ENCODE results near the gene CIAO1. TPM values are rescaled to one million over a fixed set of nuclear protein-coding genes. Genes with fewer than 3 reads are reported as not detected.
A peak's percentile ranks its signal among the peaks of the same experiment; 100 is the strongest.

CIAO1 gene
- total RNA-seq, 1 donor from 2014 or later: 58.6 TPM

- Histone ChIP-seq H3K79me2 (ENCODE audit: insufficient read depth, low read length) (peaks cover 82% of the 10 kb centered on the region), H4K20me1 (ENCODE audit: insufficient read depth, low read length) (peaks cover 73% of the 10 kb centered on the region), H3K9ac (ENCODE audit: low read length) (peak overlapping the region; percentile 43), H2AFZ (ENCODE audit: low read depth, low read length) (no peak overlapping the region), H3K4me2 (ENCODE audit: low read length) (peak overlapping the region; percentile 76), H3K36me3 (ENCODE audit: insufficient read depth, low read length) (peaks cover 4% of the 10 kb centered on the region), H3K27ac (ENCODE audit: low read depth, low read length) (peak overlapping the region; percentile 48), H3K4me3 (ENCODE audit: insufficient read depth, low read depth, low read length) (peak overlapping the region; percentile 5), H3K4me1 (ENCODE audit: insufficient read depth, low read length) (peaks cover 29% of the 10 kb centered on the region), H3K27me3 (ENCODE audit: insufficient read depth, low read length) (no peaks in the 10 kb centered on the region), H3K9me3 (ENCODE audit: insufficient read depth, low read depth, low read length) (no peaks in the 10 kb centered on the region)
- H3K9me3 Mint-ChIP-seq (ENCODE audit: unreplicated experiment): no peaks in the 10 kb centered on the region
- H3K27me3 Mint-ChIP-seq (ENCODE audit: low read depth, unreplicated experiment): no peaks in the 10 kb centered on the region
- DNase-seq (ENCODE audit: low read depth) (peak; percentile 81), FAIRE-seq (no peak)
- TF ChIP-seq EZH2 (IDR thresholded peaks at IDR 0.05; ENCODE audit: insufficient read depth, low read length) (no peak), CTCF (IDR thresholded peaks at IDR 0.05; ENCODE audit: insufficient read depth, low read depth, low read length) (peak; percentile 17)
- H3K36me3 Mint-ChIP-seq (ENCODE audit: low read depth, unreplicated experiment): peaks cover 2% of the 10 kb centered on the region
- H3K4me1 Mint-ChIP-seq (ENCODE audit: low read depth, unreplicated experiment): peaks cover 38% of the 10 kb centered on the region
- H3K27ac Mint-ChIP-seq (ENCODE audit: unreplicated experiment): peak overlapping the region; percentile 81
- H3K4me3 Mint-ChIP-seq (ENCODE audit: unreplicated experiment): peak overlapping the region; percentile 67
Observed at GRCh38 chr2:96260387-96261260, 5.4 kb upstream of the CIAO1 start.

- peaks cover 2% of the 10 kb centered on the region for H3K36me3 Mint-ChIP-seq (ENCODE audit: low read depth, unreplicated experiment)
- Histone ChIP-seq H3K9me3 (ENCODE audit: insufficient read depth, low read depth, low read length) (no peaks in the 10 kb centered on the region), H3K79me2 (ENCODE audit: insufficient read depth, low read length) (peaks cover 87% of the 10 kb centered on the region), H3K9ac (ENCODE audit: low read length) (peak overlapping the region; percentile 43), H3K4me1 (ENCODE audit: insufficient read depth, low read length) (peaks cover 30% of the 10 kb centered on the region), H3K4me2 (ENCODE audit: low read length) (no peak overlapping the region), H2AFZ (ENCODE audit: low read depth, low read length) (no peak overlapping the region), H4K20me1 (ENCODE audit: insufficient read depth, low read length) (peaks cover 71% of the 10 kb centered on the region), H3K4me3 (ENCODE audit: insufficient read depth, low read depth, low read length) (no peak overlapping the region), H3K27me3 (ENCODE audit: insufficient read depth, low read length) (no peaks in the 10 kb centered on the region), H3K27ac (ENCODE audit: low read depth, low read length) (no peak overlapping the region), H3K36me3 (ENCODE audit: insufficient read depth, low read length) (peaks cover 4% of the 10 kb centered on the region)
- FAIRE-seq (no peak), DNase-seq (ENCODE audit: low read depth) (no peak)
- no peaks in the 10 kb centered on the region for H3K27me3 Mint-ChIP-seq (ENCODE audit: low read depth, unreplicated experiment)
- TF ChIP-seq EZH2 (IDR thresholded peaks at IDR 0.05; ENCODE audit: insufficient read depth, low read length): no peak
- no peak for TF ChIP-seq CTCF (IDR thresholded peaks at IDR 0.05; ENCODE audit: insufficient read depth, low read depth, low read length)
- no peaks in the 10 kb centered on the region for H3K9me3 Mint-ChIP-seq (ENCODE audit: unreplicated experiment)
- no peak overlapping the region for H3K4me3 Mint-ChIP-seq (ENCODE audit: unreplicated experiment)
- peaks cover 38% of the 10 kb centered on the region for H3K4me1 Mint-ChIP-seq (ENCODE audit: low read depth, unreplicated experiment)
- peak overlapping the region; percentile 18 for H3K27ac Mint-ChIP-seq (ENCODE audit: unreplicated experiment)
Observed at GRCh38 chr2:96261328-96262003, 4.6 kb upstream of the CIAO1 start.

Measured in astrocyte (in vitro differentiated cells and primary cell).